ENCODE results near the gene ATP2B2.

ATP2B2 gene

GRCh38 chr3:10510086-10510742, 4.8 kb upstream of the ATP2B2 start:
- DNase-seq, result no peak

- no peak for DNase-seq
These were observed 3.9 kb upstream of the ATP2B2 start for GRCh38 chr3:10509325-10509724.

DNA sequence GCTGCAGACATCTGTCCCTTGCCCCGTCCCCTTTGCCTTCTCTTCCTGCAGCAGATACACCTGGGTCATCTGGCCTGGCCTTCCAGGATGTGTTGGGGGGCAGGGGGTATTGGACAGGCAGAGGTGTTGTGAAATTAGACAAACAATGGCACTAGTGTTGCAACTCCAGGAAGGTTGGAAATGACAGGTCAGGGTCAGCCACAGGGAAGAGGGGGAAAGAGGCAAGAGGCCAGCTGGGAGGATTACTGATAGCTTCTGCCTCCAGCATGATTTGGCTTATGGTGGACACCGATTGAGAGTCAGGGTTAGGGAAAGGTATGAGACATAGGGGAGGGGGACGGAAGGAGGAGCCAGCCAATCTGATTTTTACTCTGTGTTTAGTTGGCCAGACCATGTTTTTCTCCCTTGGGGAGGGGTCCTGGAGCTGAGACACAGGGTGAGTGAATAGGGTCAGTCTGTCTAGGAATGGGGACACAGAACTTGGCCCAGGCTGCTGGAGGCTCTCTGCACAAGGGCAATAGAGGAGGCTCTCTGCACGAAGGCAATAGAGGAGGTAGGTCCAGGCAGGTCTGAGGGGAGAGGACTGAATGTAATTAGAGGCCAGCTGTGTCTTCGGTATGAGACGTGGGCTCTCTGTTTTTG, 3.4 kb upstream of the ATP2B2 start:
- DNase-seq, result no peak

GRCh38 chr3:10508235-10508618, 2.8 kb upstream of the ATP2B2 start:
- DNase-seq, result no peak

DNA sequence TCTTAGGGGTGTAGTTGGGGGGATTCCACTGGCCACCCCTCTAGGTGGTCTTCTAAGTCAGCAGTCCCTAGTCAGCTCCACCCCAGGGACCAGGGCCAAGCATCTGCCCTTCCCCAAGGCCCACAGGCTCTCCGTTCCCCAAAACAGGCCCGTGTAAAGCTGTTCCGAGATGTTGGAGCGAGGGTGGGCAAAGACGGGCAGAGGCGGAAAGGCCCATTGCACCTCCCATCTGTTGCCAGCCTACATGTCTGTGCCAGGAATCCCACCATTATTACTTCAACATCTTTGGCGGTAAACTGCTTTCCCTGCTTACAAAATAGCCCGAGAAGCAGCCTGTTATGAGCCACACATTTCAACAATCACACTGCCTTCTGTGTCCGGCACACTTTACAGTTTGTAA, 1.9 kb upstream of the ATP2B2 start:
- no peak for DNase-seq

GRCh38 chr3:10506696-10507095, 1.3 kb upstream of the ATP2B2 start:
- DNase-seq, result no peak

GRCh38 chr3:10505791-10506585, 602 bp upstream of the ATP2B2 start:
- peak; percentile 2 for DNase-seq

DNA sequence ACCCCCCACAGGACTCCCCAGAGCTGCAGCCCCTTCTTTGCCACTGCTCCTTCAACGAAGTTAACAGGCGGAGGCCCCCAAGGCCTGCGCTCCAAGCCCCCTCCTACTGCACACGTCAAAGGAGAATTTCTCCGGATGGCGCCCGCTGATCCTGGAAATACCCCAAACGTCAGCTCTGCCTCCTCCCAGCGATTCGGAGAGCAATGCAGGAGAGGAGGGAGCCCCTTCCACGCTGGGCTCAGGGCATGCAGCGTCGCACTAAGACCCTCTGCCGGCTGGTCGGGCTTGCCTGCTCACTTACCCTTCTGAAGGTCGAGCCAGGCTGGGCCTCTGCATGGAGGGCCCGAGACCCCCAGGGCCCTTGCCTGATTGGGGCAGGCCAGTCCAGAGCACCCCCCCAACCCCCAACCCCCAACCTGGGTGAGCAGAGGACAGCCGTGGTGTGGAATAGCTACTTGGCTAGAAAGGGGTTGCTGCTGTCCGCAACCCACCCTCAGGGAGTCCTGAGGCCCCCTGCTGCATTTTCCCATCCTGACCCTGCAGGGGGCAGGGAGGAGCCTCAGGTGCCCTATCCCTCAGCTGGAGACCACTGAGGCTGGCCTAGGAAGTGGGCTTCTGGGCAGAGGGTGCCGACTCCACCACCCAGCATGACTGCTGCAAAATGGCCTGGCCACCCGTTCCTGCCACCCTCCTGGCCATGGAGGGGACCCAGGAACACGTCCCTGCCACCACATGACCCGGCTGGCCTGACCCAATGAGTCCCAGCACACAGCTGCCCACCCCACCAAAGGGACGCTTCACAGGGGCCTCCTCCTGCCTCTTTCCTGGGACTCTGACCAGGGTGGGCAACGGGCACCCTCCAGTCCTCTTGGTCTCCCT, 976 bp downstream of the ATP2B2 start:
- no peak for DNase-seq

- DNase-seq, result no peak
These were observed 2.1 kb downstream of the ATP2B2 start for GRCh38 chr3:10503217-10503796.

DNA sequence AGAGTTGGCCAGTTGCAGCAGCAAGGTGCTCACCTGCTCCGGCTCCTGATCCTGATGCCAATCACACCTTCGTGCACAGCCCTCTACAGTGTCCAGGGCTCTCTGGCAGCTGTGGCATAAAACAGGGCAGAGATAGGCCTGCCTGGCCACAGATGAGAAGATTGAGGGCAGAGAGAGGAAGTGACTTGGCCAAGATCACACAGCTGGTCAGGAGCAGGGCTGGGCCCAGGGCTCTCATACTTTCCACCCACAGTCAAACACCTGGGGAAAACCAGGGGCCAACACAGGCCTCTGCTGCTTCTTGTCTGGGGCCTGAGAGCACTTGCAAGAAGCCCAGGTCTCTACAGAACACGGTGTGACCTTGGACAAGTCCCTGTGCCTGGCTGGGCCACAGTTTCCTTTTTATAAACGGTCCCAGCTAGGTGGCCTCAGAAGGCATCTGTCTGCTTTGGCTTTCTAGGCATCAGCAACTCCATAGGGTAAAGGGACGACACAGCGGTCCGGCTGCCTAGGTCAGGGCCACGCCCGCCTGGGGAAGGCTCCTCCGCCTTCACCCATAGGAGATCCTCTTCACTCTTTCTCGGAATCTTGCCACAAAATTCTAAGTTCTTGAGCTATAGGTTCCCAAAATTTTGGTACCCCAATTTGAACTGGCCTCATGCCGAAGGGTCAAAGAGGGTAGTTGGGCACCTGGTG, 3.1 kb downstream of the ATP2B2 start:
- DNase-seq, result no peak

GRCh38 chr3:10501664-10502052, 3.7 kb downstream of the ATP2B2 start:
- DNase-seq, result no peak

GRCh38 chr3:10500717-10501663, 4.4 kb downstream of the ATP2B2 start:
- DNase-seq, result no peak

DNA sequence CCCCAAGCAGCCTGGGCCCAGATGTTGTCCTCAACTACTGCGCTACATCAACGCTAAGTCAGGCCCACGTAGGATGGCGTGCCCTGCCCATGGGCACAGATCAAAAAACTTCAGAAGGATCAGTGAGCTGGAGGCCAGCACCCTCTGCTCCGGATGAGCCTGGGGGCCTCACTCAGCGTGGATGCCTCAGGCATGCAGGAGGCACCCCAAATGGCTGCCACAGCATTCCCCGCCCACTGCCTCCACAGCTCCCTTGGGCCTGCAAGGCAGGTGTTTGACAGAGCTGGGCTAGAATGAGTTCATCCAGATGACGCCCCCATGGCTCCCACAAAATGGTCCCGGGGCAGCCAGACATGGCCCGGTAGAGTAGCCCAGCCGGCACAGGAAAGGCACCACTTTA, 7.1 kb downstream of the ATP2B2 start:
- no peak for DNase-seq

- DNase-seq, result no peak
These were observed 7.9 kb downstream of the ATP2B2 start for GRCh38 chr3:10497439-10497838.

GRCh38 chr3:10496121-10496863, 9.1 kb downstream of the ATP2B2 start:
- DNase-seq, result no peak

DNA sequence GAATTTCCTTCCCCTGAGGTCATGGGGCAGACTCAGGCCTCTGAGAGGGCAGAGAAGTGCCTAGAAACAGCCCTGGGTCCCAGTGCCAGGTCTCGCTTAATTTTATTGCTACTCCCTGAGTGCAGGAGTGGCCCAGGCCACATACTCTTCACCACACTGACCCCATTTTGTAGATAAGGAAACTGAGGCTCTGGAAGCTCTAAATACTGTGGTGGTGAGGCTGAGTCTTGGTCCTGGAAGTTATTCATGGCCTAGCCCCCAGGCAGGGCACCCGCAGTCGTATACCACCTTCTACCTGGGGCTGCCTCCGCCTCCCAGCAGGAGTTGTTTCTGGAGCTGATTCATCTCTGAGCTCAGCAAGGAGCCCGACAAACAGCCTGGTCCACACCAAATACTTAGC, 9.8 kb downstream of the ATP2B2 start:
- no peak for DNase-seq

GRCh38 chr3:10495003-10495402, 10.4 kb downstream of the ATP2B2 start:
- DNase-seq, result peak; percentile 15

DNA sequence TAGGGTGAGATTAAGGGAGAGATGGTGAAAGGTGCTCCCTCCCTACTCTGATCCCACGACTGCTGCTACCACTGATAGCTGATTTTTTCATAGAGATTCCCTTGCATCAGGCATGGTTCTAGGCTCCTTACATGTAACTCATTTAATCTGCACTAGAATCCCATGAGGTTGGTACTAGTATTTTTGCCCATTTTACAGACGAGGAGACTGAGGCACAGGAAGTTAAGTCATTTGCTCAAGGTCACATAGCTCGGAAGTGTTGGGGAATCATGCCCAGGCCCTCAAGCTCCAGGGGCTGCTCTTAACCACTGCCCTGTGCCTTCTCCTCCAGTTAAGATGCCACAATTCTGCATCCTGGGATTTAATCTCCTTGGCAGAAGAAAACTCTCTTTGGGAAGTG, 11.2 kb downstream of the ATP2B2 start:
- no peak for DNase-seq

GRCh38 chr3:10493202-10493589, 12.2 kb downstream of the ATP2B2 start:
- DNase-seq, result no peak

Measured in fibroblast of upper back skin (primary cell).